GM20431 (cell line): ENCODE measurements around the gene HDAC9.

Experiments used
- in situ Hi-C: fragments of 300-500 bp; cut with MseI, MboI; formaldehyde crosslinking; loops from one replicate; pipeline ENCODE4 v1.15.0; 2020; ENCODE audit warnings: low sequenced_read_pairs; ENCODE audit not compliant: unreplicated experiment

HDAC9 gene

GRCh38 chr7:18575622-18576572 lies 80.3 kb downstream of the HDAC9 start:
- in situ Hi-C loops = loop anchor here (25.0 kb wide), 1 partner anchor 214 kb away; no protein-coding TSS in a partner anchor

GRCh38 chr7:18577096-18577771 lies 81.7 kb downstream of the HDAC9 start:
- in situ Hi-C loops = loop anchor here (25.0 kb wide), 1 partner anchor 215 kb away; no protein-coding TSS in a partner anchor

GRCh38 chr7:18579698-18580097 lies 84.1 kb downstream of the HDAC9 start:
- in situ Hi-C loops = loop anchor here (25.0 kb wide), 1 partner anchor 217 kb away; no protein-coding TSS in a partner anchor

GRCh38 chr7:18580950-18581349 lies 85.4 kb downstream of the HDAC9 start:
- in situ Hi-C loops = loop anchor here (25.0 kb wide), 1 partner anchor 219 kb away; no protein-coding TSS in a partner anchor

- in situ Hi-C loops = loop anchor here (25.0 kb wide), 1 partner anchor 221 kb away; no protein-coding TSS in a partner anchor
Observed at GRCh38 chr7:18583305-18583704, 87.8 kb downstream of the HDAC9 start.

GRCh38 chr7:18590241-18590640 lies 94.7 kb downstream of the HDAC9 start:
- in situ Hi-C loops = loop anchor here (25.0 kb wide), 1 partner anchor 228 kb away; no protein-coding TSS in a partner anchor

- in situ Hi-C loops = loop anchor here (25.0 kb wide), 1 partner anchor 229 kb away; no protein-coding TSS in a partner anchor
Observed at GRCh38 chr7:18590744-18591340, 95.3 kb downstream of the HDAC9 start.

- in situ Hi-C loops = loop anchor here (25.0 kb wide), 1 partner anchor 231 kb away; no protein-coding TSS in a partner anchor
Observed at GRCh38 chr7:18593602-18594279, 98.2 kb downstream of the HDAC9 start.

- in situ Hi-C loops = loop anchor here (25.0 kb wide), 1 partner anchor 235 kb away; no protein-coding TSS in a partner anchor
Observed at GRCh38 chr7:18597754-18598153, 102.2 kb downstream of the HDAC9 start.

GRCh38 chr7:18607025-18607424 lies 111.5 kb downstream of the HDAC9 start:
- in situ Hi-C loops = no loop called here

GRCh38 chr7:18610331-18610948 lies 114.9 kb downstream of the HDAC9 start:
- in situ Hi-C loops = no loop called here

GRCh38 chr7:18614841-18615240 lies 119.3 kb downstream of the HDAC9 start:
- in situ Hi-C loops = no loop called here

GRCh38 chr7:18619311-18619710 lies 123.8 kb downstream of the HDAC9 start:
- in situ Hi-C loops = no loop called here

- in situ Hi-C loops = no loop called here
Observed at GRCh38 chr7:18623389-18623788, 127.8 kb downstream of the HDAC9 start.

GRCh38 chr7:18624459-18624858 lies 128.9 kb downstream of the HDAC9 start:
- in situ Hi-C loops = no loop called here

GRCh38 chr7:18626086-18626485 lies 130.5 kb downstream of the HDAC9 start:
- in situ Hi-C loops = no loop called here

- in situ Hi-C loops = no loop called here
Observed at GRCh38 chr7:18626717-18627116, 131.2 kb downstream of the HDAC9 start.

GRCh38 chr7:18637516-18637915 lies 142.0 kb downstream of the HDAC9 start:
- in situ Hi-C loops = no loop called here
